Uterus (tissue), 4 donors: ENCODE data around the gene ABTB1. TPM values are rescaled to one million over a fixed set of nuclear protein-coding genes. Genes with fewer than 3 reads are reported as not detected.
A peak's percentile ranks its signal among the peaks of the same experiment; 100 is the strongest.

Experiments
- DNase-seq, 2 donors: peaks; one replicate each; pipeline ENCODE4 v3.0.0-alpha.2; 2019 to 2020
- H3K27ac ChIP-seq, 2 donors: fragments of 200-600 bp; sonication (generic); 1 replicate in 1 of 2; 2 replicates in 1 of 2; pipeline ENCODE4 v1.5.1; 2016 to 2018
- H3K27me3 ChIP-seq, 2 donors: fragments of 200-600 bp; sonication (generic); one replicate each; pipeline ENCODE4 v1.5.1; 2018 to 2019; ENCODE audit warnings: control low read depth in 1 of 2
- H3K36me3 ChIP-seq, 2 donors: fragments of 200-600 bp; sonication (generic); one replicate each; pipeline ENCODE4 v1.5.1; 2019; ENCODE audit warnings: control low read depth in 1 of 2
- H3K4me1 ChIP-seq, 2 donors: fragments of 200-600 bp; sonication (generic); one replicate each; pipeline ENCODE4 v1.5.1; 2018 to 2019; ENCODE audit warnings: control low read depth in 1 of 2
- H3K4me3 ChIP-seq, 2 donors: fragments of 200-600 bp; sonication (generic); 1 replicate in 1 of 2; 2 replicates in 1 of 2; pipeline ENCODE4 v1.5.1; 2018 to 2019; ENCODE audit warnings: mild to moderate bottlenecking in 1 of 2
- H3K9me3 ChIP-seq, 2 donors: fragments of 200-600 bp; sonication (generic); one replicate each; pipeline ENCODE4 v1.5.1; 2019; ENCODE audit warnings: control low read depth in 1 of 2
- POLR2A ChIP-seq, 2 donors: fragments of 450-650 bp; IDR thresholded peaks; one replicate each; pipeline ENCODE4 v1.6.1; 2016; ENCODE audit warnings: antibody characterized with exemption in 2 of 2, mild to moderate bottlenecking in 1 of 2, moderate library complexity in 1 of 2
- intact Hi-C: fragments of 100-400 bp; cut with DNase I; formaldehyde crosslinking; loops from one replicate; pipeline ENCODE4 v1.15.1; 2023; ENCODE audit warnings: low total_unique reads
- total RNA-seq, 4 donors: library from RNA; depleted of rRNA in 3 of 4; stranded (reverse); fragments of >200 nt in 3 of 4; gene quantifications; one replicate each; pipeline versions ENCODE4 v1.1.0 to v1.2.4, GENCODE V29; 2014 to 2023
- TF ChIP-seq, protein P1 (sequence below), 4 experiments: fragments of 200-600 bp in 2 of 4; fragments of 450-650 bp in 2 of 4; sonication (generic) in 2 of 4; IDR thresholded peaks; one replicate each; pipeline ENCODE4 v1.5.1; 2016 to 2019; ENCODE audit warnings: antibody characterized with exemption in 4 of 4, mild to moderate bottlenecking in 2 of 4, moderate library complexity in 1 of 4
- donor health status: DM: yes; HTN: yes; CAD: no.

ABTB1 gene
- total RNA-seq, 4 donors from 2014 or later, result 14.4 to 42.8 (median 28.8) TPM

DNA sequence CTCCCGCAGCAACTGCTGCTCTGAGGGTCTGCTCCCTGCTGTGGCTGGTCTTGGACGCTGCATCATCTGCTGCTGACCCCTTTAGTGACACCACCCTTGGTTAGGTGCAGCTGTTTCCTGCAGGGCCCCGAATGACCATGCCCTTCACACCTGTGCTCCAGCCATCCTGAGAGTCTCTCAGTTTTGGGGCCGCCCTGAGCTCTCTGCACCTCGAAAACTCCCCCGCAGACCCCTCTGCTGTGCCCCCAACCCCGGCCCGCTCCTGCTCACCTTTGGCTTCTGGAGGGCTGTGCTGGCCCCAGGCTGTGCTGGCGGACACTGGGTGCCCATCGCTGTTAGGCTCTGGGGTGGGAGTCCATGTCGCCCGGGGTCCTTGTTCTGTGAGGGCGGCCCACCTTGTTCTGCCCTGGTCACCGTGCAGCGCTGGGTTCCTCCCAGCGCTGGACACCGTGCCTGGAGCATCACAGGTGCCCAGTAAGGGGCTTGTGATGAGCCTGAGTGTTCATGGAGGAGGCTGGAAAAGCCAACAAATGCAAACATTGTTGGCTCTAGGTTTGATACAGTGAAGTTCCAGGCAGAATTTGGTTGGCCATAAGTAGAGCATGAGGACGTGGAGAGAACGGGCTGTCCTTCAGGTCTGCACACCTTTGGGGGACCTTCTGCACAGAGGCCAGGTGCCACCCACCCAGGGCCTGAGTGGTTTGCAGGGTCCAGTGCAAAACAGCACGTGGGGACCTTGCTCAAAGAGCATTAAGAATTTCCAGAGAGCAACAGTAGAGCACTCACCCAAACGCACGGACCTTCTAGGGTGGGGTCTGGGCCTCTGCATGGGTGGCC, 12.3 kb downstream of the ABTB1 start:
- Histone ChIP-seq H3K4me1 (no peaks in the 10 kb centered on the region), H3K27ac (no peak overlapping the region), H3K4me3 (no peak overlapping the region), H3K27me3 (no peaks in the 10 kb centered on the region), H3K9me3 (no peaks in the 10 kb centered on the region), H3K36me3 (no peaks in the 10 kb centered on the region)
- DNase-seq, result peak; percentile 10 to 11
- TF ChIP-seq, protein P1, sequence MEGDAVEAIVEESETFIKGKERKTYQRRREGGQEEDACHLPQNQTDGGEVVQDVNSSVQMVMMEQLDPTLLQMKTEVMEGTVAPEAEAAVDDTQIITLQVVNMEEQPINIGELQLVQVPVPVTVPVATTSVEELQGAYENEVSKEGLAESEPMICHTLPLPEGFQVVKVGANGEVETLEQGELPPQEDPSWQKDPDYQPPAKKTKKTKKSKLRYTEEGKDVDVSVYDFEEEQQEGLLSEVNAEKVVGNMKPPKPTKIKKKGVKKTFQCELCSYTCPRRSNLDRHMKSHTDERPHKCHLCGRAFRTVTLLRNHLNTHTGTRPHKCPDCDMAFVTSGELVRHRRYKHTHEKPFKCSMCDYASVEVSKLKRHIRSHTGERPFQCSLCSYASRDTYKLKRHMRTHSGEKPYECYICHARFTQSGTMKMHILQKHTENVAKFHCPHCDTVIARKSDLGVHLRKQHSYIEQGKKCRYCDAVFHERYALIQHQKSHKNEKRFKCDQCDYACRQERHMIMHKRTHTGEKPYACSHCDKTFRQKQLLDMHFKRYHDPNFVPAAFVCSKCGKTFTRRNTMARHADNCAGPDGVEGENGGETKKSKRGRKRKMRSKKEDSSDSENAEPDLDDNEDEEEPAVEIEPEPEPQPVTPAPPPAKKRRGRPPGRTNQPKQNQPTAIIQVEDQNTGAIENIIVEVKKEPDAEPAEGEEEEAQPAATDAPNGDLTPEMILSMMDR (IDR thresholded peaks at IDR 0.05), result no peak
- no peak for TF ChIP-seq POLR2A (IDR thresholded peaks at IDR 0.05)
- intact Hi-C loops, result no loop called here

DNA sequence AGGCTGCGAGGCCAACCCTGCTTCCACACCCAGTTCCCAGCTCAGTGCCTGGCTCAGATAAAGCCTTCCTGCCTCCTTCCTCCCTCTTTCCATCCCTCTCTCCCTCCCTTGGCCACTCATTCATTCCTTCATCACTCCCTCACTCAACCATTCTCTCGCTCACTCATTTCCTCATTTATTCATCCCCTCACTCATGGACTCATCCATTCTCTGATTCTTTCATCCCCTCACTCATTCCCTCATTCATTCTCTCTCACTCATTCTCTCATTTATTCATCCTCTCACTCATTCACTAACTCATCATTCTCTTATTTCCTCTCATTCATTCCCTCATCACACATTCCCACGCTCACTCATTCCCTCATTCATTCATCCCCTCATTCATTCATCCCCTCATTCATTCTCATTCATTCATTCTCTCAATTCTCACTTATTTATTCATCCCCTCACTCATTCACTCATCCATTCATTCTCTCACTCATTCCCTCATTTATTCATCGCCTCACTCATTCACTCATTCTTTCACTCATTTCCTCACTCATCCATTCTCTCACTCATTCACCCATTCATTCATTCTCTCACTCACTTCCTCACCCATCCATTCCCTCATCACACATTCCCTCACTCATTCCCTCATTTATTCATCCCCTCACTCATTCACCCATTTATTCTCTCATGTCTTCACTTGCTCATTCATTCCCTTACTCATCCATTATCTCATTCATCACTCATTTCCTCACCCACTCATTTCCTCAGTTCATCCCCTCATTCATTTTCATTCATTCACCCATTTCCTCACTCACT, 13.2 kb downstream of the ABTB1 start:
- TF ChIP-seq POLR2A (IDR thresholded peaks at IDR 0.05), result no peak
- TF ChIP-seq, protein P1 (IDR thresholded peaks at IDR 0.05), result no peak
- no peak overlapping the region for H3K4me3 ChIP-seq
- intact Hi-C loops, result no loop called here
- DNase-seq, result no peak
- no peaks in the 10 kb centered on the region for H3K36me3 ChIP-seq
- H3K27me3 ChIP-seq, result no peaks in the 10 kb centered on the region
- H3K9me3 ChIP-seq, result no peaks in the 10 kb centered on the region
- H3K27ac ChIP-seq, result no peak overlapping the region
- H3K4me1 ChIP-seq, result no peaks in the 10 kb centered on the region

DNA sequence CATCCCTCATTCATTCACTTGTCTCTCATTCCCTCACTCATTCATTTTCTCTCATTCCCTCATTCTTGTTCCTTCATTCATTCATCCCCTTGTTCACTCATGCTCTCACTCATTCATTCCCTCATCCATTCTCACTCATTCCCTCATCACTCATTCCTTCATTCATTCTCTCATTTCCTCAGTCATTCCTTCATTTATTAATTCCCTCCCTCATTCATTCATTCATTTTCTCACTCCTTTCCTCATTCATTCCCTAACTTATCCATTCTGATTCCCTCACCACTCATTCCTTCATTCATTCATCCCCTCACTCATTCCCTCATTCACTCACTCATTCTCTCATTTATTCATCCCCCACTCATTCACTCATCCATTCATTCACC, 13.8 kb downstream of the ABTB1 start:
- Histone ChIP-seq H3K9me3 (no peaks in the 10 kb centered on the region), H3K4me3 (no peak overlapping the region), H3K27me3 (no peaks in the 10 kb centered on the region), H3K4me1 (no peaks in the 10 kb centered on the region), H3K27ac (no peak overlapping the region), H3K36me3 (no peaks in the 10 kb centered on the region)
- TF ChIP-seq, protein P1 (IDR thresholded peaks at IDR 0.05), result no peak
- TF ChIP-seq POLR2A (IDR thresholded peaks at IDR 0.05), result no peak
- no peak for DNase-seq
- intact Hi-C loops, result no loop called here

GRCh38 chr3:127687228-127687737, 14.5 kb downstream of the ABTB1 start:
- DNase-seq, result no peak
- intact Hi-C loops, result no loop called here
- H3K27me3 ChIP-seq, result no peaks in the 10 kb centered on the region
- no peaks in the 10 kb centered on the region for H3K4me1 ChIP-seq
- H3K27ac ChIP-seq, result no peak overlapping the region
- TF ChIP-seq, protein P1 (IDR thresholded peaks at IDR 0.05), result no peak
- no peak for TF ChIP-seq POLR2A (IDR thresholded peaks at IDR 0.05)
- H3K36me3 ChIP-seq, result no peaks in the 10 kb centered on the region
- no peaks in the 10 kb centered on the region for H3K9me3 ChIP-seq
- H3K4me3 ChIP-seq, result no peak overlapping the region

DNA sequence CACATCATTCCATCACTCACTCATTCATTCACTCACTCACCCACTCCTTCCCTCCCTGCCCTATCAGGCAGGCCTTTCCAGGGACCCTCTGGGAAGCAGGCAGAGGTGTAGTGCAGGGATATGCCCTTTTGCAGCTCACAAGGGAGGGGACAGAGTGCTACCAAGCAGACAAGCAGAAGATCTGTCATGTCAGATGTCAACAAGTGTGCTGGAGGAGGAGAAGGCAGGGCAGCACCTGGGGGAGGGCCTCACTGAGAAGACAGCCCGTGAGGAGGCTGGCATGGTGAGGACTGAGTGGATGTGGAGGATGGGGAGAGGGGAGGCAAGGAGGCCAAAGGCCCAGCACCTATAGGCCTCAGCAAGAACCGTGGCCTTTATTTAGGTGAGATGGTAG, 15.3 kb downstream of the ABTB1 start:
- H3K36me3 ChIP-seq, result no peaks in the 10 kb centered on the region
- intact Hi-C loops, result no loop called here
- H3K27me3 ChIP-seq, result no peaks in the 10 kb centered on the region
- no peak overlapping the region for H3K4me3 ChIP-seq
- DNase-seq, result no peak
- H3K27ac ChIP-seq, result no peak overlapping the region
- no peak for TF ChIP-seq POLR2A (IDR thresholded peaks at IDR 0.05)
- TF ChIP-seq, protein P1 (IDR thresholded peaks at IDR 0.05), result no peak
- H3K4me1 ChIP-seq, result no peaks in the 10 kb centered on the region
- H3K9me3 ChIP-seq, result no peaks in the 10 kb centered on the region
